GM19455 (cell line): ENCODE results near the gene MEGF10.

Source experiments
- ATAC-seq: cut with Tn5 transposase; IDR thresholded peaks from one replicate; pipeline ENCODE4 v1.9.1; 2021; ENCODE audit not compliant: unreplicated experiment

Gene MEGF10

GRCh38 chr5:127324756-127325155, 34.2 kb downstream of the MEGF10 start:
- no peak for ATAC-seq

DNA sequence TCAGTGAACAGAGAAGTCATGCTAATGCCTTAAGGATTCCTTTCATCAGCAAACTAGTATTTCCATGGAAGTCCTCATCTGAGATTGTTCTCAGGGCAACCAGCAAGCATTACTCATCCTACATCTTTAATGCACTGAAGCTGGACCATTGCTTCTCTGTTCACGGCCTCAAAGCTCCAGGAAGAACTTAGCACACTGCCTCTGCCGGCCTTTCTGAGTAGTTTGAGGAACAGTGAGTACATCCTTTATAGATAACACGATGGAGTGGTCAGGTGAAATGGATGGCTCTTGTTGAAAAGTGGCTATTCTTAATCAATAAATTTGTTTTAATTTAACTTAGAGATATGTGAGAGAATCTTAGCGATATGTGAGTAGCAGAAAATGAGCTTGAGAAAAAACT, 35.8 kb downstream of the MEGF10 start:
- ATAC-seq: no peak

GRCh38 chr5:127326976-127327755, 36.6 kb downstream of the MEGF10 start:
- no peak for ATAC-seq

GRCh38 chr5:127330116-127330515, 39.5 kb downstream of the MEGF10 start:
- no peak for ATAC-seq

GRCh38 chr5:127331890-127332649, 41.5 kb downstream of the MEGF10 start:
- ATAC-seq: no peak

- no peak for ATAC-seq
Observed at GRCh38 chr5:127333483-127333882, 42.9 kb downstream of the MEGF10 start.

- ATAC-seq: no peak
Observed at GRCh38 chr5:127335381-127335780, 44.8 kb downstream of the MEGF10 start.

- ATAC-seq: no peak
Observed at GRCh38 chr5:127337876-127338275, 47.3 kb downstream of the MEGF10 start.

- ATAC-seq: no peak
Observed at GRCh38 chr5:127338501-127338900, 47.9 kb downstream of the MEGF10 start.

- ATAC-seq: no peak
Observed at GRCh38 chr5:127340606-127341005, 50.0 kb downstream of the MEGF10 start.

- no peak for ATAC-seq
Observed at GRCh38 chr5:127342364-127342763, 51.8 kb downstream of the MEGF10 start.

GRCh38 chr5:127343313-127343712, 52.7 kb downstream of the MEGF10 start:
- no peak for ATAC-seq

- no peak for ATAC-seq
Observed at GRCh38 chr5:127343866-127344265, 53.3 kb downstream of the MEGF10 start.

DNA sequence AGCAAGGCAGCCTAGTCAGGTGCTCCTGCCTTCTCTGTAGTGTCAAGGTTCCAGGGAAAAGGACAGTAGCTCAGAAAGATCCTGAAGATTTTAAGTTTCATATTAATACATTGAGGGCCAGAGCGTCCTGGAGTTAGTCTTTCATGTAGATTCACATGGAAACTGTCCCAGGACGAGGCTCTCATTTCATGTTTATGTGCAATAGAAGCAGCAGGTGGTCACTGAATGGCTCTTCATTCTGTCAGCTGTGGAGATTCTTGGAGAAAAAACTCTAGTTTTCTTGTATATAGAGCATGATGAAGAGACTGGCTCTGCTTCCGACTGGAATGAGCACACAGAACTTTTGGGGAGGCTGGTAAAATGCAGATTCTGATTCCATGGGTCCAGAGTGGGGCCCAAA, 54.3 kb downstream of the MEGF10 start:
- no peak for ATAC-seq

DNA sequence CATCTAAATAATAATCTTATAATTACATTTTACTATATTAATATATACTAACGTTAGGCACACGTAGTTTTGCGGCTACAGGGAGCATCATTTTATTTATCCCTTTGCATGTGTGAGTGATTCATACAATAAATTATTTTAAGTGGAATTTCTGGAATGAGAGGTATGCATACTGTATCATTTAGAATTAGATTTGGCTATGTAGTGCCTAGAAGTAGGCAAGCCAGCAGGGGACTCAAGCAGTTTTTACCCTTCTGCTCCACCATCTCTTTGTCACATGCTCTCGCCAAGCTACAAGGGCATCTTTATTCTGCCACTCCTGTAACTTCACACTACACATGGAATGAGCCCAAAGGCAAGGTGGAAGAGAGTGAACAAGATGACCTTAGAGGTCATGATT, 60.8 kb downstream of the MEGF10 start:
- no peak for ATAC-seq

GRCh38 chr5:127352068-127352467, 61.5 kb downstream of the MEGF10 start:
- ATAC-seq: no peak

DNA sequence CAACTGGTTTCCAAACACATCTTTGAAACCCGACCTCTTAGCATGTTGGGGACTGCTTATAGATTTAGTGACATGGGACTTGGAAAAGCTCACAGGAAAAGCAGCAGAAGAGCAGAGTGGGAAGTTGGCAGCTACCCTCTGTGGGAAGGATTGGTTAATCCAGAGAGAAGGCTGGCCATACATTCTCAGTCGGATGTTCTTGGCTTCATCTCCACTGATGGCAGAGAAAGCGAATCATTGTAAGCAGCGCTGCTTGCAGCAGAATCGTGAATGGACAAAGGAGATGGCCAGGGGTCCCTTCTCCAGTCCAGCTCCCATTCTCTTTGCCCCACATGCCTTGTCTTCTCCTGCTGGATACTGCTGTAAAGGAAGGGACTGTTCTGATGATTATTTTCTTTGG, 62.7 kb downstream of the MEGF10 start:
- no peak for ATAC-seq

DNA sequence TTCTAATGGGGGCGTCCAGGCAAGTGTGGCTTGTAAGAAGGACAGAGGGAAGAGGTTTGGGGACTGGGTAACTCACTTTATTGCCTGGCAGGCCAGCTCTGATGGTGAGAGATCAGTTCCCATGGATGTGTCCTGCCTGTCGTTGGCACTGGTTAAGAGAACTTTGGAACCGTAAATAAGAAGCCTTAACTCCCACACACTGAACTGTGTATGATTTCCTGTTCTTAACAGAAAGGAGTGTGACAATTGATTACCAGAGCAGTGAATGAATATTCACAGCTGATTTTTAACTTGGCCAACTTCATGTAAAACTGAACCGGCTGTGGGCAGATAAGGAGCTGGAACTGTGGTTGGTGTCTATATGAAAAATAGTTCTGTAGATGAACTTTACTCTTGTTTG, 63.2 kb downstream of the MEGF10 start:
- no peak for ATAC-seq

DNA sequence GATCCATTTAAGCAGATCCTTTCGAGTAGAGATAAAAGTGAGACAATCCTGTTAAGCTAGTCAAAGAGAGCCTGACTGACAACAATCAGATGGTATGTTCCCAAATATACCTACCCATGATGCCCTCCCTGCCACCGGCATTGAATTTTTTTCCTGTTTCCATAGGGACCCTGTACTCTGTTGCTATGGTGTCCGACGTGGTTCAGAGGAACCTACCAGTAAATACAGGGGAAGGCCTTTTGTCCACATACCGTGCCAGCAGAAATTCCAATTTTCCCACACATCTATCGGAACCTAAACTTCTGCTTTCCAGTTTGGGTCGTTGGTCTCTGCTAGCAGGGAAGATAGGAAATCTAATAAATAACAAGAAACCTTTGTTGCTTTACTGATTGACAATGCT, 64.7 kb downstream of the MEGF10 start:
- ATAC-seq: no peak

GRCh38 chr5:127358284-127358683, 67.7 kb downstream of the MEGF10 start:
- no peak for ATAC-seq

DNA sequence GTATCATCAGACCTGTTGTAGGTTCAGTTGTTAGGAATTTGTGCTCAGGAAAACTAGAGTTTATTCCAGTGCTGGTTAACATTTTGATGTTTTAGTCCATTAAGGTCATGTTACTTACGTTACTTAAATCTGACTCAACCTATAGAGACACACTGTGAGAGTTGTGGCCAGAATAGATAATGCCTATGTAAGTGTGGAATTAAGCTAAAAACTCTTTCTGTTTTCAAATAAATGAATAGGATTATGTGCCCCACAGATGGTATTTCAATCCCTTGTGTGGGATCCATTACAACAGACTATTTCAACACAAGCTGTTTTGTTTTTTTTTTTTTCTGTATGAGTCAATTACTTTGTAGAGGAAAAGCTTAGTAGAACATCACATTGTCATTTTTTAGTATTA, 68.1 kb downstream of the MEGF10 start:
- ATAC-seq: no peak

DNA sequence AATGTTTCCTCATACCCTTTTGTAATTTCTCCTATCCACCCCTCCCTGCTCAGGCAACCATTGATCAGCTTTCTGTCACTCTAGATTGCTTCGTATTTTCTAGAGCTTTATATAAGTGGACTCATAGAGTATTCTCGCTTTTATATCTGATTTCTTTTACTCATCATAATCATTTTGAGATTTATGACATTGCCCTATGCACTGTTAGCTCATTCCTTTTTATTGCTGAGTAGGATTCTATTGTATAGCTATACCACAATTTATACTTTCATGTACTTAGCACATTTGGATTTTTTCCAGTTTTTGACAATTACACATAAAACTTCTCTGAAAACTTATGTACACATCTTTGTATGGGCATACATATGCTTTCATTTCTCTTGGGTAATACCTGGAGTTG, 68.9 kb downstream of the MEGF10 start:
- no peak for ATAC-seq
